GM12878 (cell line): Measurements from ENCODE around the gene ENTPD5. TPM values are rescaled to one million over a fixed set of nuclear protein-coding genes. Genes with fewer than 3 reads are reported as not detected.

Experiments
- CBX3 ChIP-seq: fragments of 200-600 bp; sonication (generic); IDR thresholded peaks from 2 replicates; pipeline ENCODE4 v1.6.1; 2016; ENCODE audit warnings: low read depth, borderline replicate concordance
- CEBPB ChIP-seq, 2 experiments: fragments of 150-350 bp in 1 of 2; IDR thresholded peaks; 2 replicates each; pipeline ENCODE4 v1.6.1; 2012 to 2014; ENCODE audit warnings: low read depth in 2 of 2, low read length in 2 of 2, borderline replicate concordance in 1 of 2, inconsistent platforms in 1 of 2
- DPF2 ChIP-seq: fragments of 450-650 bp; IDR thresholded peaks from 2 replicates; pipeline ENCODE4 v1.6.1; 2017; ENCODE audit warnings: mild to moderate bottlenecking
- ETV6 ChIP-seq, 2 experiments: fragments of 450-650 bp in 1 of 2; IDR thresholded peaks in 1 of 2; conservative IDR thresholded peaks in 1 of 2; 2 replicates each; pipeline ENCODE4 v1.6.1; 2014; ENCODE audit warnings: antibody characterized with exemption in 1 of 2, borderline replicate concordance in 1 of 2, low read depth in 1 of 2, mild to moderate bottlenecking in 1 of 2, moderate library complexity in 1 of 2
- KAT2A ChIP-seq: conservative IDR thresholded peaks from 2 replicates; pipeline ENCODE4 v1.6.1; 2011; ENCODE audit warnings: low read depth, low read length; ENCODE audit not compliant: control insufficient read depth
- KLF5 ChIP-seq: fragments of 450-650 bp; IDR thresholded peaks from 2 replicates; pipeline ENCODE4 v1.6.1; 2014; ENCODE audit warnings: mild to moderate bottlenecking; ENCODE audit not compliant: partially characterized antibody
- PML ChIP-seq: IDR thresholded peaks from 2 replicates; pipeline ENCODE4 v1.6.1; 2012; ENCODE audit warnings: low read length, inconsistent platforms
- RCOR1 ChIP-seq: conservative IDR thresholded peaks from 2 replicates; pipeline ENCODE4 v1.6.1; 2012; ENCODE audit warnings: low read depth, low read length, improper control_type of control experiment
- SMAD5 ChIP-seq: IDR thresholded peaks from 2 replicates; pipeline ENCODE4 v1.6.1; 2016; ENCODE audit warnings: antibody characterized with exemption, low read depth
- SPI1 ChIP-seq: IDR thresholded peaks from 2 replicates; pipeline ENCODE4 v1.6.1; 2011; ENCODE audit warnings: low read depth, mild to moderate bottlenecking, low read length, moderate library complexity, borderline replicate concordance; ENCODE audit not compliant: insufficient read depth
- SUPT20H ChIP-seq: IDR thresholded peaks from 2 replicates; pipeline ENCODE4 v1.6.1; 2011; ENCODE audit warnings: low read depth, mild to moderate bottlenecking, low read length, moderate library complexity, borderline replicate concordance; ENCODE audit not compliant: control insufficient read depth
- ZNF207 ChIP-seq: fragments of 450-650 bp; IDR thresholded peaks from 2 replicates; pipeline ENCODE4 v1.6.1; 2014; ENCODE audit warnings: antibody characterized with exemption, mild to moderate bottlenecking, borderline replicate concordance
- ZNF384 ChIP-seq: IDR thresholded peaks from 2 replicates; pipeline ENCODE4 v1.6.1; 2012; ENCODE audit warnings: low read depth, mild to moderate bottlenecking, low read length, improper control_type of control experiment, borderline replicate concordance
- polyA plus RNA-seq, 11 experiments: library from polyadenylated mRNA; depleted of rRNA in 4 of 11; unstranded in 6 of 11; stranded (reverse) in 5 of 11; fragments of >200 nt; fragmentation: Nextera tagmentation in 4 of 11; fragmentation: Illumina TruSeq in 1 of 11; extraction: Ambion mirVana in 4 of 11; extraction: Trizol in 1 of 11; gene quantifications; 1 replicate in 1 of 11; 2 replicates in 10 of 11; pipeline versions ENCODE4 v1.2.1 to v1.2.3, GENCODE V29; 2011 to 2016; ENCODE audit warnings: inconsistent platforms in 2 of 11, missing spikeins in 2 of 11, low read depth in 1 of 11
- total RNA-seq, 4 experiments: library from RNA; depleted of rRNA in 3 of 4; stranded (reverse); fragments of >200 nt in 3 of 4; fragmentation: Illumina TruSeq in 1 of 4; extraction: Trizol in 1 of 4; gene quantifications; 2 replicates each; pipeline versions ENCODE4 v1.2.1 to v1.2.3, GENCODE V29; 2013 to 2021
- TF ChIP-seq, protein P1 (sequence below): fragments of 450-650 bp; formaldehyde crosslinking; IDR thresholded peaks from 2 replicates; pipeline ENCODE4 v1.4.0; 2022; ENCODE audit warnings: mild to moderate bottlenecking, moderate library complexity
- TF ChIP-seq, protein P2 (sequence below): fragments of 450-650 bp; IDR thresholded peaks from 2 replicates; pipeline ENCODE4 v1.6.1; 2016; ENCODE audit warnings: mild to moderate bottlenecking
- TF ChIP-seq, protein P3 (sequence below): fragments of 450-650 bp; IDR thresholded peaks from 2 replicates; pipeline ENCODE4 v1.6.1; 2017; ENCODE audit warnings: mild to moderate bottlenecking
- TF ChIP-seq, protein P4 (sequence below): fragments of 450-650 bp; IDR thresholded peaks from 2 replicates; pipeline ENCODE4 v1.6.1; 2018; ENCODE audit warnings: mild to moderate bottlenecking, low read depth, moderate library complexity; ENCODE audit not compliant: partially characterized antibody
- TF ChIP-seq, protein P5 (sequence below): IDR thresholded peaks from 2 replicates; pipeline ENCODE4 v1.6.1; 2011; ENCODE audit warnings: borderline replicate concordance, low read depth, mild to moderate bottlenecking, moderate library complexity, mixed read lengths, low read length; ENCODE audit not compliant: insufficient read depth; ENCODE audit errors: extremely low read length

ENTPD5 gene
- total and polyA plus RNA-seq, 10 of the 15 experiments (the other 5 are each of a cell fraction or from before 2014, with no cell fraction given): 2.4 to 9.9 (median 7.6) TPM

DNA sequence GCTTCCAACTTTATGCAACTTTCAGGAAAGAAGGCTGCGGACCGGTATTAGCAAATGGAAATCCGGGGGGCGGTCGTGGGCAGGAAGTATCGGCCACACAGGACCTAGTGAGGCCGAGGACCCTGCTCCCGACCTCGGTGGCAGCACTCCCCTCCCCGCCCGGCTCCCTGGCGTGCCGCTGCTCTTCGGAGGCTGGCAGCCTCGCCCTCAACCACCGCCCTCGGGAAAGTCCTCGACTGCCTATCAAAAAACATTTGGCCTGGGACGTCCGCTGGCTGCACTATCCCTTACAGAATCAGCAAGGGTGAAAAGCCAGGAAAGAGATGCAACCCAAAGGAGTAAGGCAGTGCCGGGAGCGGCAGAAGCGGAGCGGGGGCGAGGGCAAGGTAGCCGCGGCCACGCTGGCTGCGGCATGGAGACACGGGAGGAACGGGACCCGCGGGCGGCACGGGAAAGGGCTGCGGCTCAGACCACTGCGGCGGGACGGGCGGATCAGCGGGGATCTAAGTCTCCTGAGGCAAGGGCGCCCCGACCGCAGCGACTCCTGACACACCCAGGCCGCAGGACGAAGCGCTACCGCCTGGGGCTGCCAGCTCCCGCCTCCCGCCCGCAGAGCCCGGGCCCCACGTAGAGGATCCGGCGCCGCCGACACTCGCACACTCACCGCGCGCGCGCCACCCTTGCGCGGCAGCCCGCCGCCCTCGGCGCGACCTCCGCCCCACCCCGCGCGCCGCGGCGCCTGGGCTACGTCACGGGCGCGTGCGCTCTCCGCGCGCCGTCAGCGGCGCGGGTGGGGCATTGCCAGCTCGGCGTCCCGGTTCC is at the start of gene ENTPD5, which contains the start of gene BBOF1 (continued):
- TF ChIP-seq, protein P1, sequence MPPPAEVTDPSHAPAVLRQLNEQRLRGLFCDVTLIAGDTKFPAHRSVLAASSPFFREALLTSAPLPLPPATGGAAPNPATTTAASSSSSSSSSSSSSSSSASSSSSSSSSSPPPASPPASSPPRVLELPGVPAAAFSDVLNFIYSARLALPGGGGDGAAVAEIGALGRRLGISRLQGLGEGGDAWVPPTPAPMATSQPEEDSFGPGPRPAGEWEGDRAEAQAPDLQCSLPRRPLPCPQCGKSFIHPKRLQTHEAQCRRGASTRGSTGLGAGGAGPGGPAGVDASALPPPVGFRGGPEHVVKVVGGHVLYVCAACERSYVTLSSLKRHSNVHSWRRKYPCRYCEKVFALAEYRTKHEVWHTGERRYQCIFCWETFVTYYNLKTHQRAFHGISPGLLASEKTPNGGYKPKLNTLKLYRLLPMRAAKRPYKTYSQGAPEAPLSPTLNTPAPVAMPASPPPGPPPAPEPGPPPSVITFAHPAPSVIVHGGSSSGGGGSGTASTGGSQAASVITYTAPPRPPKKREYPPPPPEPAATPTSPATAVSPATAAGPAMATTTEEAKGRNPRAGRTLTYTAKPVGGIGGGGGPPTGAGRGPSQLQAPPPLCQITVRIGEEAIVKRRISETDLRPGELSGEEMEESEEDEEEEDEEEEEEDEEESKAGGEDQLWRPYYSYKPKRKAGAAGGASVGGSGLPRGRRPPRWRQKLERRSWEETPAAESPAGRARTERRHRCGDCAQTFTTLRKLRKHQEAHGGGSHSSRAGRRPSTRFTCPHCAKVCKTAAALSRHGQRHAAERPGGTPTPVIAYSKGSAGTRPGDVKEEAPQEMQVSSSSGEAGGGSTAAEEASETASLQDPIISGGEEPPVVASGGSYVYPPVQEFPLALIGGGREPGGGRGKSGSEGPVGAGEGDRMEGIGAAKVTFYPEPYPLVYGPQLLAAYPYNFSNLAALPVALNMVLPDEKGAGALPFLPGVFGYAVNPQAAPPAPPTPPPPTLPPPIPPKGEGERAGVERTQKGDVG (CRISPR knock-in tag): no peak
- TF ChIP-seq, protein P2, sequence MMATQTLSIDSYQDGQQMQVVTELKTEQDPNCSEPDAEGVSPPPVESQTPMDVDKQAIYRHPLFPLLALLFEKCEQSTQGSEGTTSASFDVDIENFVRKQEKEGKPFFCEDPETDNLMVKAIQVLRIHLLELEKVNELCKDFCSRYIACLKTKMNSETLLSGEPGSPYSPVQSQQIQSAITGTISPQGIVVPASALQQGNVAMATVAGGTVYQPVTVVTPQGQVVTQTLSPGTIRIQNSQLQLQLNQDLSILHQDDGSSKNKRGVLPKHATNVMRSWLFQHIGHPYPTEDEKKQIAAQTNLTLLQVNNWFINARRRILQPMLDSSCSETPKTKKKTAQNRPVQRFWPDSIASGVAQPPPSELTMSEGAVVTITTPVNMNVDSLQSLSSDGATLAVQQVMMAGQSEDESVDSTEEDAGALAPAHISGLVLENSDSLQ: peak; percentile 59; the same call in 1 of the 2 replicates
- TF ChIP-seq CEBPB (IDR thresholded peaks at IDR 0.05; ENCODE audit: borderline replicate concordance in 1 of 2, low read depth in 2 of 2, low read length in 2 of 2) (no peak), CBX3 (no peak), PML (no peak), KAT2A (no peak), SMAD5 (no peak), SUPT20H (no peak), ZNF207 (0 out of 2 replicates have a peak, but pooled peaks have one; percentile 32), KLF5 (no peak), RCOR1 (no peak), DPF2 (peak; percentile 80; the same call in 1 of the 2 replicates), SPI1 (0 out of 2 replicates have a peak, but pooled peaks have one; percentile 6), ETV6 (conservative IDR thresholded peaks at IDR 0.05 in 1 of 2, IDR thresholded peaks at IDR 0.05 in 1 of 2; ENCODE audit: borderline replicate concordance in 1 of 2, low read depth in 1 of 2) (no peak), ZNF384 (no peak)
- TF ChIP-seq, protein P3, sequence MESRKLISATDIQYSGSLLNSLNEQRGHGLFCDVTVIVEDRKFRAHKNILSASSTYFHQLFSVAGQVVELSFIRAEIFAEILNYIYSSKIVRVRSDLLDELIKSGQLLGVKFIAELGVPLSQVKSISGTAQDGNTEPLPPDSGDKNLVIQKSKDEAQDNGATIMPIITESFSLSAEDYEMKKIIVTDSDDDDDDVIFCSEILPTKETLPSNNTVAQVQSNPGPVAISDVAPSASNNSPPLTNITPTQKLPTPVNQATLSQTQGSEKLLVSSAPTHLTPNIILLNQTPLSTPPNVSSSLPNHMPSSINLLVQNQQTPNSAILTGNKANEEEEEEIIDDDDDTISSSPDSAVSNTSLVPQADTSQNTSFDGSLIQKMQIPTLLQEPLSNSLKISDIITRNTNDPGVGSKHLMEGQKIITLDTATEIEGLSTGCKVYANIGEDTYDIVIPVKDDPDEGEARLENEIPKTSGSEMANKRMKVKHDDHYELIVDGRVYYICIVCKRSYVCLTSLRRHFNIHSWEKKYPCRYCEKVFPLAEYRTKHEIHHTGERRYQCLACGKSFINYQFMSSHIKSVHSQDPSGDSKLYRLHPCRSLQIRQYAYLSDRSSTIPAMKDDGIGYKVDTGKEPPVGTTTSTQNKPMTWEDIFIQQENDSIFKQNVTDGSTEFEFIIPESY: no peak
- TF ChIP-seq, protein P4, sequence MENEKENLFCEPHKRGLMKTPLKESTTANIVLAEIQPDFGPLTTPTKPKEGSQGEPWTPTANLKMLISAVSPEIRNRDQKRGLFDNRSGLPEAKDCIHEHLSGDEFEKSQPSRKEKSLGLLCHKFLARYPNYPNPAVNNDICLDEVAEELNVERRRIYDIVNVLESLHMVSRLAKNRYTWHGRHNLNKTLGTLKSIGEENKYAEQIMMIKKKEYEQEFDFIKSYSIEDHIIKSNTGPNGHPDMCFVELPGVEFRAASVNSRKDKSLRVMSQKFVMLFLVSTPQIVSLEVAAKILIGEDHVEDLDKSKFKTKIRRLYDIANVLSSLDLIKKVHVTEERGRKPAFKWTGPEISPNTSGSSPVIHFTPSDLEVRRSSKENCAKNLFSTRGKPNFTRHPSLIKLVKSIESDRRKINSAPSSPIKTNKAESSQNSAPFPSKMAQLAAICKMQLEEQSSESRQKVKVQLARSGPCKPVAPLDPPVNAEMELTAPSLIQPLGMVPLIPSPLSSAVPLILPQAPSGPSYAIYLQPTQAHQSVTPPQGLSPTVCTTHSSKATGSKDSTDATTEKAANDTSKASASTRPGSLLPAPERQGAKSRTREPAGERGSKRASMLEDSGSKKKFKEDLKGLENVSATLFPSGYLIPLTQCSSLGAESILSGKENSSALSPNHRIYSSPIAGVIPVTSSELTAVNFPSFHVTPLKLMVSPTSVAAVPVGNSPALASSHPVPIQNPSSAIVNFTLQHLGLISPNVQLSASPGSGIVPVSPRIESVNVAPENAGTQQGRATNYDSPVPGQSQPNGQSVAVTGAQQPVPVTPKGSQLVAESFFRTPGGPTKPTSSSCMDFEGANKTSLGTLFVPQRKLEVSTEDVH: no peak
- TF ChIP-seq, protein P5, sequence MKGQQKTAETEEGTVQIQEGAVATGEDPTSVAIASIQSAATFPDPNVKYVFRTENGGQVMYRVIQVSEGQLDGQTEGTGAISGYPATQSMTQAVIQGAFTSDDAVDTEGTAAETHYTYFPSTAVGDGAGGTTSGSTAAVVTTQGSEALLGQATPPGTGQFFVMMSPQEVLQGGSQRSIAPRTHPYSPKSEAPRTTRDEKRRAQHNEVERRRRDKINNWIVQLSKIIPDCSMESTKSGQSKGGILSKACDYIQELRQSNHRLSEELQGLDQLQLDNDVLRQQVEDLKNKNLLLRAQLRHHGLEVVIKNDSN: no peak
